ENCODE data around the gene CCR3.

Gene CCR3

GRCh38 chr3:46266598-46266997 is 24.3 kb downstream of the CCR3 start:
- ChIA-PET CTCF (interaction anchor here (1.1 kb wide), 1 partner anchor 104 kb away, joined by 3 read pairs; no protein-coding TSS in a partner anchor), POLR2A (ENCODE audit: low non-redundant PET) (no interaction called here)
- TF ChIP-seq CTCF (conservative IDR thresholded peaks at IDR 0.05; ENCODE audit: low read depth): no peak

GRCh38 chr3:46269556-46269955 is 27.3 kb downstream of the CCR3 start:
- DNase-seq (ENCODE audit: low spot score): no peak
- H3K27ac ChIP-seq: no peak overlapping the region
- ChIA-PET POLR2A (ENCODE audit: low non-redundant PET) (no interaction called here), CTCF (no interaction called here)
- no peak for TF ChIP-seq CTCF (conservative IDR thresholded peaks at IDR 0.05; ENCODE audit: low read depth)

More at GRCh38 chr3:46266598-46266997, 24.3 kb downstream of the CCR3 start:
- H3K27ac ChIP-seq: no peak overlapping the region
- no peak for DNase-seq (ENCODE audit: low spot score)

GRCh38 chr3:46270474-46270873 is 28.2 kb downstream of the CCR3 start:
- DNase-seq (ENCODE audit: low spot score): no peak
- H3K27ac ChIP-seq: no peak overlapping the region
- ChIA-PET CTCF (no interaction called here), POLR2A (ENCODE audit: low non-redundant PET) (no interaction called here)
- no peak for TF ChIP-seq CTCF (conservative IDR thresholded peaks at IDR 0.05; ENCODE audit: low read depth)

GRCh38 chr3:46271209-46271745 is 29.0 kb downstream of the CCR3 start:
- no peak for DNase-seq (ENCODE audit: low spot score)
- ChIA-PET CTCF (no interaction called here), POLR2A (ENCODE audit: low non-redundant PET) (no interaction called here)
- H3K27ac ChIP-seq: no peak overlapping the region
- TF ChIP-seq CTCF (conservative IDR thresholded peaks at IDR 0.05; ENCODE audit: low read depth): no peak

- ChIA-PET POLR2A (ENCODE audit: low non-redundant PET) (no interaction called here), CTCF (no interaction called here)
- no peak for DNase-seq (ENCODE audit: low spot score)
- no peak overlapping the region for H3K27ac ChIP-seq
- no peak for TF ChIP-seq CTCF (conservative IDR thresholded peaks at IDR 0.05; ENCODE audit: low read depth)
Measured at GRCh38 chr3:46272028-46272451, 29.8 kb downstream of the CCR3 start.

GRCh38 chr3:46276497-46277099 is 34.3 kb downstream of the CCR3 start:
- CTCF ChIA-PET: no interaction called here
- no peak overlapping the region for H3K27ac ChIP-seq
- peak; percentile 15 for DNase-seq (ENCODE audit: low spot score)
- TF ChIP-seq CTCF (conservative IDR thresholded peaks at IDR 0.05; ENCODE audit: low read depth): no peak; the same call in 1 of the 2 replicates
- POLR2A ChIA-PET (ENCODE audit: low non-redundant PET): no interaction called here
